ENCODE data around the gene CNTNAP4. TPM values are rescaled to one million over a fixed set of nuclear protein-coding genes. Genes with fewer than 3 reads are reported as not detected.

Gene CNTNAP4
- total RNA-seq, 1 experiment from 2014 or later: not detected

DNA sequence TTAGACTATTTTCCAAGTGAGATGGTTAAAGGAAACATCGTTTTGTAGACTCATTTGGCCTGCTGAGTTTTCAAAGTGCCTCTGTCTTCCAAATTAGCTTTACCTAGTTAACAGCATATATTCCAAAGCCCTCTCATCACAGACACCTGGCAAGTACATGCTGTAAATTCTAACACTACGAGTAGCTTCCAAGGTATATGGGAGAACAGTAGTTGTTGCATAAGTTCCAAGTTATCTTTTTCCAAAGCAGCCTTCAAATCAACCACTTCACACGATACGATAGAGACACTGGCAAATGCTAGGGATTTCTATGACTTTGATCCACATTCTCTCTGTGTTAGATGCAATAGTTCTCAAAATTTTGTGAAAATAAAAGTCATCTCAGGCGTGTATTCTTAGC is 299.3 kb downstream of the CNTNAP4 start:
- H3K27ac ChIP-seq (ENCODE audit: insufficient read length, low read depth, low read length): no peak overlapping the region
- Mint-ChIP-seq H3K4me3 (no peak overlapping the region), H3K4me1 (no peaks in the 10 kb centered on the region), H3K9me3 (no peaks in the 10 kb centered on the region; a peak in 1 of 5 replicates), H3K27ac (no peak overlapping the region; a peak in 1 of 7 replicates), H3K36me3 (ENCODE audit: insufficient read depth in 1 of 3, low read depth in 3 of 3) (no peaks in the 10 kb centered on the region), H3K27me3 (ENCODE audit: low read depth) (no peaks in the 10 kb centered on the region; the same call in none of the 2 replicates)
- no peaks in the 10 kb centered on the region for H3K27me3 ChIP-seq (ENCODE audit: insufficient read depth, low read length)
- no peak overlapping the region for H3K4ac ChIP-seq (ENCODE audit: low read depth, low read length)
- H3K9me3 ChIP-seq (ENCODE audit: control insufficient read depth, low read depth, low read length): no peaks in the 10 kb centered on the region
- no peak overlapping the region for H2BK5ac ChIP-seq (ENCODE audit: insufficient read length, low read length)
- H3K23ac ChIP-seq (ENCODE audit: insufficient read length, low read depth, low read length): no peak overlapping the region
- H4K20me1 ChIP-seq (ENCODE audit: control insufficient read depth, insufficient read depth, insufficient read length): no peaks in the 10 kb centered on the region
- H3T11ph ChIP-seq (ENCODE audit: low read length): no peak overlapping the region
- no peak overlapping the region for H2AFZ ChIP-seq (ENCODE audit: low read length)
- H2BK20ac ChIP-seq (ENCODE audit: low read depth, low read length, poor library complexity, severe bottlenecking): no peak overlapping the region
- H3K9ac ChIP-seq (ENCODE audit: extremely low read depth, insufficient read length, low read length): no peak overlapping the region
- H3K4me2 ChIP-seq (ENCODE audit: insufficient read depth, insufficient read length, low read length): no peak overlapping the region
- no peak overlapping the region for H2BK15ac ChIP-seq (ENCODE audit: low read depth, low read length)
- H3K14ac ChIP-seq (ENCODE audit: insufficient read depth, low read length): no peak overlapping the region
- no CpG with 5 or more reads among the region's 5 CpGs for WGBS (ENCODE audit: extremely low coverage, insufficient read length, low lambda C conversion rate)
- no peaks in the 10 kb centered on the region for H3K23me2 ChIP-seq (ENCODE audit: insufficient read length, low read depth, low read length, poor library complexity, severe bottlenecking)
- no peak overlapping the region for H4K91ac ChIP-seq (ENCODE audit: insufficient read length, low read depth, low read length)
- no peak overlapping the region for H4K8ac ChIP-seq (replicated peaks; ENCODE audit: insufficient read length, low read depth, low read length)
- H4K5ac ChIP-seq (ENCODE audit: insufficient read length, low read depth, low read length): no peak overlapping the region
- no peak overlapping the region for H2AK5ac ChIP-seq (ENCODE audit: insufficient read length, low read length)
- DNase-seq: no peak
- H2BK120ac ChIP-seq (ENCODE audit: low read depth, low read length, poor library complexity, severe bottlenecking): no peak overlapping the region
- no peak for TF ChIP-seq CTCF (conservative IDR thresholded peaks at IDR 0.05)
- H3K18ac ChIP-seq (ENCODE audit: insufficient read length, low read depth, low read length): no peak overlapping the region
- H2BK12ac ChIP-seq (ENCODE audit: insufficient read length, low read depth, low read length): no peak overlapping the region
- no peaks in the 10 kb centered on the region for H3K79me1 ChIP-seq (ENCODE audit: insufficient read depth, low read depth, low read length, poor library complexity, severe bottlenecking)
- no peaks in the 10 kb centered on the region for H3K4me1 ChIP-seq (ENCODE audit: insufficient read depth, low read length)
- H3K79me2 ChIP-seq (ENCODE audit: insufficient read depth, low read length): no peaks in the 10 kb centered on the region
- no peak overlapping the region for H3K56ac ChIP-seq (ENCODE audit: insufficient read length, low read depth, low read length)

Data from H9 (cell line).